Endodermal cell (in vitro differentiated cells): ENCODE data around the gene SPAG4. TPM values are rescaled to one million over a fixed set of nuclear protein-coding genes. Genes with fewer than 3 reads are reported as not detected.

Source experiments
- DNase-seq: peaks from one replicate; pipeline ENCODE4 v3.0.0-alpha.2; 2017
- H3K27ac ChIP-seq: 2 replicates; pipeline ENCODE4 v1.5.1; 2013; ENCODE audit warnings: mild to moderate bottlenecking, low read depth, low read length, moderate library complexity
- H3K27me3 ChIP-seq: 2 replicates; pipeline ENCODE4 v1.6.1; 2013; ENCODE audit warnings: mild to moderate bottlenecking, low read length, moderate library complexity; ENCODE audit not compliant: insufficient read depth, control insufficient read depth, poor library complexity, severe bottlenecking
- H3K36me3 ChIP-seq: 2 replicates; pipeline ENCODE4 v1.7.0; 2013; ENCODE audit warnings: mild to moderate bottlenecking, low read length, moderate library complexity; ENCODE audit not compliant: control insufficient read depth, insufficient read depth
- H3K4me1 ChIP-seq: one replicate; pipeline ENCODE4 v1.7.0; 2013; ENCODE audit warnings: low read length; ENCODE audit not compliant: control insufficient read depth, insufficient read depth
- H3K4me3 ChIP-seq: 2 replicates; pipeline ENCODE4 v1.5.1; 2013; ENCODE audit warnings: mild to moderate bottlenecking, low read length, moderate library complexity
- H3K9ac ChIP-seq: 2 replicates; pipeline ENCODE4 v1.6.1; 2013; ENCODE audit warnings: mild to moderate bottlenecking, low read length, moderate library complexity; ENCODE audit not compliant: poor library complexity, severe bottlenecking; ENCODE audit errors: extremely low read depth
- H3K9me3 ChIP-seq: 2 replicates; pipeline ENCODE4 v1.6.1; 2013; ENCODE audit warnings: mild to moderate bottlenecking, low read length, moderate library complexity; ENCODE audit not compliant: control insufficient read depth
- H3K27ac Mint-ChIP-seq: 2 replicates; pipeline ENCODE4 v1.8.0; 2020; ENCODE audit warnings: mixed read lengths
- H3K27me3 Mint-ChIP-seq: 2 replicates; pipeline ENCODE4 v1.8.0; 2021; ENCODE audit warnings: mild to moderate bottlenecking, mixed read lengths; ENCODE audit not compliant: insufficient read depth
- H3K36me3 Mint-ChIP-seq: 2 replicates; pipeline ENCODE4 v1.8.0; 2020; ENCODE audit warnings: low read depth, mixed read lengths
- H3K4me1 Mint-ChIP-seq: 2 replicates; pipeline ENCODE4 v1.8.0; 2020; ENCODE audit warnings: mixed read lengths
- H3K4me3 Mint-ChIP-seq: 2 replicates; pipeline ENCODE4 v1.8.0; 2020; ENCODE audit warnings: mild to moderate bottlenecking, moderate library complexity, mixed read lengths
- H3K9me3 Mint-ChIP-seq: 2 replicates; pipeline ENCODE4 v1.8.0; 2020; ENCODE audit warnings: mild to moderate bottlenecking, mixed read lengths
- CTCF ChIP-seq: fragments of 200-600 bp; sonication (generic); conservative IDR thresholded peaks from 2 replicates; pipeline ENCODE4 v1.5.0; 2021; ENCODE audit warnings: antibody characterized with exemption, mild to moderate bottlenecking
- WGBS, 2 experiments: methylation state at CpG; one replicate each; pipeline versions ENCODE4 v1.1.5 to v1.1.7; 2013; ENCODE audit warnings: missing lambda C conversion rate in 2 of 2, mixed read lengths in 1 of 2; ENCODE audit not compliant: insufficient coverage in 1 of 2, insufficient read length in 1 of 2; 5-methylcytosine and 5-hydroxymethylcytosine counted together
- total RNA-seq, 2 donors: library from RNA; stranded (reverse); fragmentation: NEBNext Ultra II Directional in 1 of 2; extraction: Animal tissue kit (Norgen Biotek cat#: 25700) in 1 of 2; gene quantifications; 2 replicates in 1 of 2; 3 replicates in 1 of 2; pipeline ENCODE4 v1.2.1, GENCODE V29; 2021

Gene SPAG4
- total RNA-seq, 2 donors from 2014 or later: 1.7 to 3.5 TPM

- 94 to 96% methylated on average over 11 to 13 of the region's 13 CpGs for WGBS, 2 experiments
- no peak overlapping the region for H3K27ac Mint-ChIP-seq
- DNase-seq: no peak
These were observed 37.2 kb downstream of the SPAG4 start for GRCh38 chr20:35652641-35653429.

GRCh38 chr20:35653430-35653734, 37.8 kb downstream of the SPAG4 start:
- peaks cover 22% of the 10 kb centered on the region for H3K36me3 Mint-ChIP-seq

More at GRCh38 chr20:35652641-35653429, 37.2 kb downstream of the SPAG4 start:
- H3K27ac ChIP-seq: no peak overlapping the region
- Mint-ChIP-seq H3K4me3 (no peak overlapping the region), H3K9me3 (no peaks in the 10 kb centered on the region), H3K36me3 (peaks cover 23% of the 10 kb centered on the region), H3K27me3 (no peaks in the 10 kb centered on the region), H3K4me1 (peaks cover 5% of the 10 kb centered on the region)
- no peaks in the 10 kb centered on the region for H3K9me3 ChIP-seq
- TF ChIP-seq CTCF: no peak
- H3K4me3 ChIP-seq: no peak overlapping the region
- no peaks in the 10 kb centered on the region for H3K4me1 ChIP-seq
- no peak overlapping the region for H3K9ac ChIP-seq
- H3K27me3 ChIP-seq: no peaks in the 10 kb centered on the region
- H3K36me3 ChIP-seq: peaks cover 78% of the 10 kb centered on the region

GRCh38 chr20:35653893-35654292, 38.3 kb downstream of the SPAG4 start:
- peaks cover 67% of the 10 kb centered on the region for H3K36me3 ChIP-seq
- H3K27ac Mint-ChIP-seq: no peak overlapping the region

More at GRCh38 chr20:35653430-35653734, 37.8 kb downstream of the SPAG4 start:
- no peaks in the 10 kb centered on the region for H3K4me1 ChIP-seq
- Mint-ChIP-seq H3K9me3 (no peaks in the 10 kb centered on the region), H3K4me3 (no peak overlapping the region), H3K4me1 (peaks cover 5% of the 10 kb centered on the region), H3K27ac (no peak overlapping the region), H3K27me3 (no peaks in the 10 kb centered on the region)
- peaks cover 72% of the 10 kb centered on the region for H3K36me3 ChIP-seq
- no peak for TF ChIP-seq CTCF
- no peaks in the 10 kb centered on the region for H3K9me3 ChIP-seq
- H3K27ac ChIP-seq: no peak overlapping the region
- H3K27me3 ChIP-seq: no peaks in the 10 kb centered on the region
- H3K4me3 ChIP-seq: no peak overlapping the region
- WGBS, 2 experiments: 98 to 100% methylated on average over 3 of the region's 3 CpGs
- no peak overlapping the region for H3K9ac ChIP-seq
- no peak for DNase-seq

More at GRCh38 chr20:35653893-35654292, 38.3 kb downstream of the SPAG4 start:
- no peak for TF ChIP-seq CTCF
- DNase-seq: no peak
- 91 to 92% methylated on average over 3 to 4 of the region's 4 CpGs for WGBS, 2 experiments
- Histone ChIP-seq H3K27ac (no peak overlapping the region), H3K4me1 (no peaks in the 10 kb centered on the region), H3K4me3 (no peak overlapping the region), H3K9me3 (no peaks in the 10 kb centered on the region), H3K9ac (no peak overlapping the region), H3K27me3 (no peaks in the 10 kb centered on the region)
- peaks cover 5% of the 10 kb centered on the region for H3K4me1 Mint-ChIP-seq
- no peak overlapping the region for H3K4me3 Mint-ChIP-seq
- no peaks in the 10 kb centered on the region for H3K27me3 Mint-ChIP-seq
- peaks cover 18% of the 10 kb centered on the region for H3K36me3 Mint-ChIP-seq
- H3K9me3 Mint-ChIP-seq: no peaks in the 10 kb centered on the region
